ENCODE data around the gene MSRB2.

MSRB2 gene

DNA sequence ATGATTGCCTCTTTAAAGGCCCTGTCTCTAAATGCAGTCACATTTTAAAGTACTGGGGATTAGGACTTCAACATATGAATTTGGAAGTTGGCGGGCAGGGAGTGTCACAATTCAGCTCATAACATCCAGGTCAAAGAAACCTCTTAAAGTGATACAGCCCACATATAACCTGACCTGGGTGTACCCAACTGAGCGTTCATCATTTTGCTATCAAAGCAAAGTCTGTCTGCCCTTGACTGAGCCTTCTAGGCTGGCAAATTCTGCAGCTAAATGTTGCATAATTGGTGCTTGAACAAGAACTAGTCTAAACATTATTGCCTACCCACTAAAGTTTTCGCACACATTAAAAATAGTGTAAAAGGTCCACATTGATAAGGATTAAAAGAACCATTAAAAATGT, 3.7 kb downstream of the MSRB2 start:
- DNase-seq (ENCODE audit: extremely low read depth, low read depth) = no peak
- TF ChIP-seq, protein P1, sequence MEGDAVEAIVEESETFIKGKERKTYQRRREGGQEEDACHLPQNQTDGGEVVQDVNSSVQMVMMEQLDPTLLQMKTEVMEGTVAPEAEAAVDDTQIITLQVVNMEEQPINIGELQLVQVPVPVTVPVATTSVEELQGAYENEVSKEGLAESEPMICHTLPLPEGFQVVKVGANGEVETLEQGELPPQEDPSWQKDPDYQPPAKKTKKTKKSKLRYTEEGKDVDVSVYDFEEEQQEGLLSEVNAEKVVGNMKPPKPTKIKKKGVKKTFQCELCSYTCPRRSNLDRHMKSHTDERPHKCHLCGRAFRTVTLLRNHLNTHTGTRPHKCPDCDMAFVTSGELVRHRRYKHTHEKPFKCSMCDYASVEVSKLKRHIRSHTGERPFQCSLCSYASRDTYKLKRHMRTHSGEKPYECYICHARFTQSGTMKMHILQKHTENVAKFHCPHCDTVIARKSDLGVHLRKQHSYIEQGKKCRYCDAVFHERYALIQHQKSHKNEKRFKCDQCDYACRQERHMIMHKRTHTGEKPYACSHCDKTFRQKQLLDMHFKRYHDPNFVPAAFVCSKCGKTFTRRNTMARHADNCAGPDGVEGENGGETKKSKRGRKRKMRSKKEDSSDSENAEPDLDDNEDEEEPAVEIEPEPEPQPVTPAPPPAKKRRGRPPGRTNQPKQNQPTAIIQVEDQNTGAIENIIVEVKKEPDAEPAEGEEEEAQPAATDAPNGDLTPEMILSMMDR (IDR thresholded peaks at IDR 0.05; ENCODE audit: low read depth, low read length, missing control alignments) = no peak
- no peak overlapping the region for H3K4me3 ChIP-seq (replicated peaks; ENCODE audit: low read depth, low read length)

DNA sequence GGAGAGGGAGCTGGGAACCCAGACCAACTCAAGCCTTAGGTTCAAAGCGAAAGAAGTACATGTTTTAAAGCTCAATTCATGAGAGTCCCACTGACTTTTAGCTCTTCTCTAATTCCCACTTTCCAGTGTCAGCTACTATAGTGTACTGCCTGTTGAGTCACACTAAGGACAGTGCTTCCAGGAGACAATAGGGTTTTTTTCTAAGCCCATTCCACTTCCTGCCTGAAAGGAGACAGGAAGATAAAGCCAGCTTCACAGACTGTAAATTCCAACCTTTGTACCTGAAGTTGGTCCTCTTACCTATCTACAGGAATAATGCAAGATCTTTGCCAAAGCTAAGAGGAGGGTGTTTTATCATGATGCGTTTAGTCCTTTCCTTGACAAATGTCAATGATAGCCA, 4.4 kb downstream of the MSRB2 start:
- no peak overlapping the region for H3K4me3 ChIP-seq (replicated peaks; ENCODE audit: low read depth, low read length)
- no peak for DNase-seq (ENCODE audit: extremely low read depth, low read depth)
- TF ChIP-seq, protein P1 (IDR thresholded peaks at IDR 0.05; ENCODE audit: low read depth, low read length, missing control alignments) = no peak

DNA sequence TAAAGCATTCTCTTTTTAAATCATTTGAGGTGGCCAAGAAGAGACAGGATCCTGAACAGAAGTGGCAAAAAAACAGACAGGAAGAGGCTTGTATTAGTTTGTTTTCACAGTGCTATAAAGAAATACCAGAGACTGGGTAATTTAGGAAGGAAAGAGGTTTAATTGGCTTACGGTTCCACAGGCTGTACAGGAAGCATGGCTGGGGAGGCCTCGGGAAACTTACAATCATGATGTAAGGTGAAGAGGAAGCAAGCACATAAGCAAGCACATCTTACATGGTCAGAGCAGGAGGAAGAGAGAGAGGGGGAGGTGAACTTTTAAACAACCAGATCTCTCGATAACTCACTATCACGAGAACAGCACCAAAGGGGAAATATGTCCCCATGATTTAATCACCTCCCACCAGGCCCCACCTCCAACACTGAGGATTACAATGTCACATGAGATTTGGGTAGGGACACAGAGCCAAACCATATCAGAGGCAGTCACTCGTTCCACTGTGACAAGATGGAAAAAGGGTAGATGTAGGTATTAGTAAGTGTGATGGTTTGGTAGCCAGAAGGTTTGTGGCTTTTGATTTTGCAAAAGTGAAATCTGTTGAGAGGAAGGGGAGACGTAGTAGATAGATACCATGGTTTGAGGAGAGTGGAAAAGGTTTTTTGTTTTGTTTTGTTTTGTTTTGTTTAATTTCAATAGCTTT, 5.1 kb downstream of the MSRB2 start:
- H3K4me3 ChIP-seq (replicated peaks; ENCODE audit: low read depth, low read length) = no peak overlapping the region
- no peak for DNase-seq (ENCODE audit: extremely low read depth, low read depth)
- TF ChIP-seq, protein P1 (IDR thresholded peaks at IDR 0.05; ENCODE audit: low read depth, low read length, missing control alignments) = no peak

DNA sequence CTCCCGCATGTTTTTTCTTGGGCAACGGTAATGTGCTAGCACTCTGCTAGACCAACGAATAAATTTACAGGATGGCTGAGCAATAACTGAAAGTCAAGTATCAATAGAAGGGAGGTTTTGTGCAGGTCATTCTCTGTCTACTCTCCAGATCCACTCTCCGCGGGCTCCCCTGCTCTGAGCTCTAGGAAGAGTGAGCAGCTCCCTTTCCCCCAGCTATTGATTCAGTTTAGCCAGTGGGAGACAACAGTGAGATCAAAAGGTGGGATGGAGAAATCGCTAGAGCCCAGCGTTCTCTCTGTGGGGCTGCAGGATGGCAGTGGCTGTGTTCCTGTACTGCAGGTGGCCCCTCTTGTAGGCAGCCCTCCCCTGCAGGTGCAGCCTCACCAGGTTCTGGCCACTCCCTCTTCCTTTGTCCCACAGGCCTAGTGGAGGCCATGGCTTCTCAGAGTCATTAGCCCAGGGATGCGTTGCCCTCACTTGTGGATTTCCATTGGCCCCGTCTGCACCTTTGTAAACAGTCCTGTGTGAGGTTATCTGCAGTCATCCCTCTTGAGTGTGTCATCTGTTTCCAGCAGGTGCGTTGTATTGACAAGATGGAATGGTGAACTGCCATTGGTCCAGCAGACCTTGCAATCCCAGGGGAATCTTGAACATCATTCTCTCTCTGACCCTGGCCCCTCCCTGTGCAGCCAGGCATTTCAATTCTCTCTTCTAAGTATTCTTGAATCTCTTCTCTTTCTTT, 11.1 kb downstream of the MSRB2 start:
- TF ChIP-seq, protein P1 (IDR thresholded peaks at IDR 0.05; ENCODE audit: low read depth, low read length, missing control alignments) = no peak
- no peak for DNase-seq (ENCODE audit: extremely low read depth, low read depth)
- H3K4me3 ChIP-seq (replicated peaks; ENCODE audit: low read depth, low read length) = no peak overlapping the region

DNA sequence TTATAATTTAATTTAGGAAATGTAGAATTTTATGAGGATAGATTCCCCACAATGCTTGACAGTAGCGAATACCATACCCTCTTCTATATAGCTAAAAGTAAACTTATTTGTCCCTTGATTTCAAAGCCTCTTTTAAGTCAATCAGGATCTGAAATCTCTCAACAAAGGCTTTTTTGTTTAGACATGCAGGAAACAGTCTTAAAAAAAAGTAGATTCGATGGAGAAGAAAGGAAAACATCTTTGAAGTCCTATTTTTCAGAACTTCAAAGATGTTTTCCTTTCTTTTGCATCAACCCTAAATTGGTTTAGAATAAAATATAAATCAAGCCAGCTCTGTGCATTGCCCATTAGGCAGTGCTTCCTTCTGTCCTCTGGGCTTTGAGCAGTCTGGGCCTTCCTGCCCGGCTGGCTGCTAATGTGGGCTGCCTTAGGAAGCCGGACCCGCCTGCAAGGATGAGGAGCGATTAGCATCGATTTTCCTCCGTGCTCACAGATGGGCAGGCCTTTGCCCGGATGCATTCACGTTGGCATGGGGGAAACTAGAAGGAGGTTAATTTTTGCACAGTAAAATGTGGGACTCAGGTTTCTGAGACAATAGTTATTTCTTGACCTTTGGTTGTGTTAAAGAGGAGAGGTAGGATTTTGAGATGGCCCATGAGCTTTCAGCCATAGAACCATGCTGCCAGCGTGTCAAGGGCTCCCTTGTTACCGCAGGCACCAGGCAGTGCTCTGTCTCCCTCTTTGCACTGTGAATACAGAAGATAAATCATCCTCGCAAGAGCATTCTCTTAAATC, 15.5 kb downstream of the MSRB2 start:
- TF ChIP-seq, protein P1 (IDR thresholded peaks at IDR 0.05; ENCODE audit: low read depth, low read length, missing control alignments) = no peak
- DNase-seq (ENCODE audit: extremely low read depth, low read depth) = no peak

DNA sequence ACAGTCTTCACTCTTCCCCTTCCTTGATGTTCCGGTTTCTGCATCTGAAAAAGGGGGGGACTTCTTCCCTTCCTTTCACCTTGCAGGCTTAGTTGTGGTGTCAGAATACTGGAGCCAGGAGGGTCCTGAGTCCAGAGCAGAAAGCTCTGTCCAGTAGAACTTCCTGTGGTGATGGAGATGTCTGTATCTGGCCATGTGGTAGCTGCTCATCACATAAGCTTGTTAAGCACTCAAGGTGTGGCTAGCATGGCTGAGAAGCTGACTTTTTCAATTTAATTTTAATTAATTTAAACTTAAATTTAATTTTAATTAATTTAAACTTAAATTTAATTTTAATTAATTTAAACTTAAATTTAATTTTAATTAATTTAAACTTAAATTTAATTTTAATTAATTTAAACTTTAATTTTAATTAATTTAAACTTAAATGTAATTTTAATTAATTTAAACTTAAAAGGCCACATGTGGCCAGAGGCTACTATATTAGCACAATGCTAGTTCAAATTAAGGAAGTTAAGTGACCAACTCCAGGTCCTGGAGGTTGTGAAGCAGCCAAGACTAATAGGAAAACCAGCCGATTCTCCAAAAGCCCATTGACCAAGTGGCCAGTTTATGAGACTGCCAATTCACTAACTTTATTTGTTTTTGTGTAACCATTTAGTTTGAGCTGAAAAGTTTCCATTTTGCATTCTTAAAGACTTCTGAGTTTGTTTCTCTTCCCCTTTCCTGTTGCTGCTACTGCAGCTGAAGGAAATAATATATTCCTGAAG, 16.3 kb downstream of the MSRB2 start:
- DNase-seq (ENCODE audit: extremely low read depth, low read depth) = no peak
- TF ChIP-seq, protein P1 (IDR thresholded peaks at IDR 0.05; ENCODE audit: low read depth, low read length, missing control alignments) = no peak
- no peak overlapping the region for H3K4me3 ChIP-seq (replicated peaks; ENCODE audit: low read depth, low read length)

More for the DNA sequence above, 15.5 kb downstream of the MSRB2 start:
- no peak overlapping the region for H3K4me3 ChIP-seq (replicated peaks; ENCODE audit: low read depth, low read length)

Measured in HFF-Myc (cell line).